Measurements from ENCODE around the gene DPY19L3. TPM values are rescaled to one million over a fixed set of nuclear protein-coding genes. Genes with fewer than 3 reads are reported as not detected.

Gene DPY19L3
- polyA plus RNA-seq (2013, experiment 1 of 2): 49.9 TPM
- 49.6 TPM for polyA plus RNA-seq (2013, experiment 2 of 2)

- WGBS, 2 experiments (ENCODE audit: insufficient coverage in 2 of 2): 0 to 1% methylated on average over 55 to 65 of the region's 104 CpGs
- Histone ChIP-seq H3K27ac (ENCODE audit: low read depth, low read length, severe bottlenecking) (peak within 1 kb of the TSS; percentile 96), H3K4me1 (ENCODE audit: control insufficient read depth, insufficient read depth, low read length, poor library complexity, severe bottlenecking) (peaks cover 8% of the 10 kb centered on the region), H3K4me3 (ENCODE audit: extremely low read depth, insufficient read depth, low read length, poor library complexity, severe bottlenecking) (peak within 1 kb of the TSS; percentile 76), H3K9me3 (ENCODE audit: control insufficient read depth, low read length) (no peaks in the 10 kb centered on the region), H3K36me3 (ENCODE audit: control insufficient read depth, insufficient read depth, low read length) (peaks cover 29% of the 10 kb centered on the region)
Observed at GRCh38 chr19:32405431-32406160, at the start of gene DPY19L3. Gene DPY19L3, plus strand, starts transcription at chr19:32405770. Its CDS starts 2,484 bp downstream, at chr19:32408254.

- no peak overlapping the region for H3K27ac ChIP-seq (ENCODE audit: low read depth, low read length, severe bottlenecking)
- WGBS, 2 experiments (ENCODE audit: insufficient coverage in 2 of 2): no CpG with 5 or more reads among the region's 2 CpGs
- H3K4me3 ChIP-seq (ENCODE audit: extremely low read depth, insufficient read depth, low read length, poor library complexity, severe bottlenecking): no peak overlapping the region
- H3K9me3 ChIP-seq (ENCODE audit: control insufficient read depth, low read length): no peaks in the 10 kb centered on the region
- peaks cover 93% of the 10 kb centered on the region for H3K36me3 ChIP-seq (ENCODE audit: control insufficient read depth, insufficient read depth, low read length)
- no peaks in the 10 kb centered on the region for H3K4me1 ChIP-seq (ENCODE audit: control insufficient read depth, insufficient read depth, low read length, poor library complexity, severe bottlenecking)
Observed at GRCh38 chr19:32357720-32358119, 47.9 kb upstream of the DPY19L3 start.

- WGBS, 2 experiments (ENCODE audit: insufficient coverage in 2 of 2): 93 to 100% methylated on average over 2 to 4 of the region's 5 CpGs
- Histone ChIP-seq H3K27ac (ENCODE audit: low read depth, low read length, severe bottlenecking) (no peak overlapping the region), H3K4me3 (ENCODE audit: extremely low read depth, insufficient read depth, low read length, poor library complexity, severe bottlenecking) (no peak overlapping the region), H3K36me3 (ENCODE audit: control insufficient read depth, insufficient read depth, low read length) (peaks cover 93% of the 10 kb centered on the region), H3K9me3 (ENCODE audit: control insufficient read depth, low read length) (no peaks in the 10 kb centered on the region), H3K4me1 (ENCODE audit: control insufficient read depth, insufficient read depth, low read length, poor library complexity, severe bottlenecking) (no peaks in the 10 kb centered on the region)
Observed at GRCh38 chr19:32358321-32358720, 47.2 kb upstream of the DPY19L3 start.

DNA sequence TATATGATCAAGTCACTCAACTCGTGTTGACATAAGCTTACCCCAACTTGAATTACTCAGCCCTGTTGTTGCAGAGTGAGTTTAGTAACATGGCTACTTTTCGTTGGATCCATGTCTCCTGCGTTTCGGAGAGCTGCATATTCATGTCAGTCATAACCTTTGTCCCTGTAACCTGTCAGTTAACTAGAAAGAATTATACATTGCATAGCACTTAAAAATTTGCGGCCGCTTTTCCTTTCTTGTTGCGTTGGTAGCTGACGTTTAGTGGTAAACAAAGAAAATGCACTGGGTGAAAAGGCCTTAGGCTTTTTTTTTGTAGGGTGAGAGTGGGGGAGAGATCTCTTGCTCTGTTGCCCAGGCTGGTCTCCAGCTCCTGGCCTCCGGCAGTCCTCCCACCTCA is 46.0 kb upstream of the DPY19L3 start:
- H3K36me3 ChIP-seq (ENCODE audit: control insufficient read depth, insufficient read depth, low read length): peaks cover 90% of the 10 kb centered on the region

GRCh38 chr19:32361574-32362317 is 43.8 kb upstream of the DPY19L3 start:
- H3K27ac ChIP-seq (ENCODE audit: low read depth, low read length, severe bottlenecking): no peak overlapping the region
- WGBS, 2 experiments (ENCODE audit: insufficient coverage in 2 of 2): 90 to 91% methylated on average over 6 to 8 of the region's 9 CpGs
- no peaks in the 10 kb centered on the region for H3K4me1 ChIP-seq (ENCODE audit: control insufficient read depth, insufficient read depth, low read length, poor library complexity, severe bottlenecking)
- H3K9me3 ChIP-seq (ENCODE audit: control insufficient read depth, low read length): no peaks in the 10 kb centered on the region
- H3K4me3 ChIP-seq (ENCODE audit: extremely low read depth, insufficient read depth, low read length, poor library complexity, severe bottlenecking): no peak overlapping the region
- H3K36me3 ChIP-seq (ENCODE audit: control insufficient read depth, insufficient read depth, low read length): peaks cover 76% of the 10 kb centered on the region

More for the DNA sequence above, 46.0 kb upstream of the DPY19L3 start:
- WGBS, 2 experiments (ENCODE audit: insufficient coverage in 2 of 2): 94 to 100% methylated on average over 1 to 4 of the region's 9 CpGs
- Histone ChIP-seq H3K4me1 (ENCODE audit: control insufficient read depth, insufficient read depth, low read length, poor library complexity, severe bottlenecking) (no peaks in the 10 kb centered on the region), H3K4me3 (ENCODE audit: extremely low read depth, insufficient read depth, low read length, poor library complexity, severe bottlenecking) (no peak overlapping the region), H3K27ac (ENCODE audit: low read depth, low read length, severe bottlenecking) (no peak overlapping the region), H3K9me3 (ENCODE audit: control insufficient read depth, low read length) (no peaks in the 10 kb centered on the region)

GRCh38 chr19:32362318-32362691 is 43.3 kb upstream of the DPY19L3 start:
- WGBS, 2 experiments (ENCODE audit: insufficient coverage in 2 of 2): 100% methylated on average over 2 to 4 of the region's 5 CpGs
- Histone ChIP-seq H3K4me3 (ENCODE audit: extremely low read depth, insufficient read depth, low read length, poor library complexity, severe bottlenecking) (no peak overlapping the region), H3K27ac (ENCODE audit: low read depth, low read length, severe bottlenecking) (no peak overlapping the region), H3K9me3 (ENCODE audit: control insufficient read depth, low read length) (no peaks in the 10 kb centered on the region), H3K4me1 (ENCODE audit: control insufficient read depth, insufficient read depth, low read length, poor library complexity, severe bottlenecking) (no peaks in the 10 kb centered on the region), H3K36me3 (ENCODE audit: control insufficient read depth, insufficient read depth, low read length) (peaks cover 74% of the 10 kb centered on the region)

DNA sequence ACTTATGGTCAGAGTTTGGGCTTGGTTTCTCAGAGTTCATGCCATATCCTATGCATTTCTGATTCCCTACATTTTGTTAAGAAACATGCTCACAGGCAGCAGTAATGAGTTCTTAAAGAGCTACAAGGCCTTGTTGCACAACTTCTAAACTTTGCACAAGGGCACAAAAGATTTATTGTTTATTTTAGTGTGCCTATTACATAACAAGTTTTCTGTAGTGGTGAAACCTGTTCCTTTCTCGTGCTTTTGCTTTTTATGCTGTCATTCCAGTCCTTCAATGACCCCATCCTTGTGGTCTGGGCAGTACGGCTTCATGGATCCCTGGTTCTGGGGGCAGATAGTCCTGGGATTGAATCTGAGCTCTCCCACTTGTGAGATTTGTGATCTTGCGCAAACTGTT is 42.4 kb upstream of the DPY19L3 start:
- 94 to 100% methylated on average over 2 to 3 of the region's 3 CpGs for WGBS, 2 experiments (ENCODE audit: insufficient coverage in 2 of 2)
- H3K36me3 ChIP-seq (ENCODE audit: control insufficient read depth, insufficient read depth, low read length): peaks cover 65% of the 10 kb centered on the region

GRCh38 chr19:32363632-32364031 is 41.9 kb upstream of the DPY19L3 start:
- H3K4me1 ChIP-seq (ENCODE audit: control insufficient read depth, insufficient read depth, low read length, poor library complexity, severe bottlenecking): no peaks in the 10 kb centered on the region
- H3K36me3 ChIP-seq (ENCODE audit: control insufficient read depth, insufficient read depth, low read length): peaks cover 61% of the 10 kb centered on the region
- no peaks in the 10 kb centered on the region for H3K9me3 ChIP-seq (ENCODE audit: control insufficient read depth, low read length)
- H3K4me3 ChIP-seq (ENCODE audit: extremely low read depth, insufficient read depth, low read length, poor library complexity, severe bottlenecking): no peak overlapping the region
- H3K27ac ChIP-seq (ENCODE audit: low read depth, low read length, severe bottlenecking): no peak overlapping the region
- no CpG with 5 or more reads among the region's 3 CpGs for WGBS, 2 experiments (ENCODE audit: insufficient coverage in 2 of 2)

More for the DNA sequence above, 42.4 kb upstream of the DPY19L3 start:
- H3K27ac ChIP-seq (ENCODE audit: low read depth, low read length, severe bottlenecking): no peak overlapping the region
- no peaks in the 10 kb centered on the region for H3K4me1 ChIP-seq (ENCODE audit: control insufficient read depth, insufficient read depth, low read length, poor library complexity, severe bottlenecking)
- H3K9me3 ChIP-seq (ENCODE audit: control insufficient read depth, low read length): no peaks in the 10 kb centered on the region
- no peak overlapping the region for H3K4me3 ChIP-seq (ENCODE audit: extremely low read depth, insufficient read depth, low read length, poor library complexity, severe bottlenecking)

GRCh38 chr19:32364040-32364439 is 41.5 kb upstream of the DPY19L3 start:
- Histone ChIP-seq H3K4me3 (ENCODE audit: extremely low read depth, insufficient read depth, low read length, poor library complexity, severe bottlenecking) (no peak overlapping the region), H3K9me3 (ENCODE audit: control insufficient read depth, low read length) (no peaks in the 10 kb centered on the region), H3K27ac (ENCODE audit: low read depth, low read length, severe bottlenecking) (no peak overlapping the region), H3K4me1 (ENCODE audit: control insufficient read depth, insufficient read depth, low read length, poor library complexity, severe bottlenecking) (no peaks in the 10 kb centered on the region), H3K36me3 (ENCODE audit: control insufficient read depth, insufficient read depth, low read length) (peaks cover 63% of the 10 kb centered on the region)
- 100% methylated on average over 1 of the region's 1 CpG; no CpG with 5 or more reads in 1 of the 2 experiments for WGBS, 2 experiments (ENCODE audit: insufficient coverage in 2 of 2)

DNA sequence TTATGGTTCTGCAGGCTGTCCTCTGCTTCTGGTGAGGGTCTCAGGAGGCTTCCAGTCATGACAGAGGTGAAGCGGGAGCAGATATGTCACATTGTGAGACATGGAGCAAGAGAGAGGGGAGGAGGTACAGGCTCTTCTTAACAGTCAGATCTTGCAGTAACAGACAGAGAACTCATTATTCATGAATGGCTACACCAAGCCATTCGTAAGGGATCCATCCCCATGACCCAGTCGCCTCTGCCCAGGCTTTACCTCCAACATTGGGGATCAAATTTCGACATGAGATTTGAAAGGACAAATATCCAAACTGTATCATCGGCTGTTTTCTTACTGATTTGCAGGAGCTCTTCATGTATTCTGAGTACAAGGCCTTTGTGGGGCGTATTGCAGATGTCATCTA is 38.5 kb upstream of the DPY19L3 start:
- Histone ChIP-seq H3K36me3 (ENCODE audit: control insufficient read depth, insufficient read depth, low read length) (peaks cover 66% of the 10 kb centered on the region), H3K27ac (ENCODE audit: low read depth, low read length, severe bottlenecking) (no peak overlapping the region), H3K9me3 (ENCODE audit: control insufficient read depth, low read length) (no peaks in the 10 kb centered on the region), H3K4me1 (ENCODE audit: control insufficient read depth, insufficient read depth, low read length, poor library complexity, severe bottlenecking) (no peaks in the 10 kb centered on the region), H3K4me3 (ENCODE audit: extremely low read depth, insufficient read depth, low read length, poor library complexity, severe bottlenecking) (no peak overlapping the region)
- WGBS, 2 experiments (ENCODE audit: insufficient coverage in 2 of 2): 57 to 78% methylated on average over 3 to 6 of the region's 6 CpGs
